Activated T-helper 17 cell treated with anti-CD3 and anti-CD28 coated beads, Interleukin-2, amount 50 U/mL, for 72 hours (primary cell): Measurements from ENCODE around the gene ZNF652. TPM values are rescaled to one million over a fixed set of nuclear protein-coding genes. Genes with fewer than 3 reads are reported as not detected.

Experiments used
- ATAC-seq: fragments of 150-1000 bp; cut with Tn5 transposase; replicated peaks from 2 replicates; pipeline ENCODE4 v1.10.0; 2021; ENCODE audit warnings: mild to moderate bottlenecking, moderate library complexity
- H3K27ac Mint-ChIP-seq: one replicate; pipeline ENCODE4 v1.8.0; 2022; ENCODE audit warnings: mixed read lengths
- H3K27me3 Mint-ChIP-seq: one replicate; pipeline ENCODE4 v1.8.0; 2022; ENCODE audit warnings: mixed read lengths
- H3K36me3 Mint-ChIP-seq: one replicate; pipeline ENCODE4 v1.8.0; 2022; ENCODE audit warnings: low read depth, mild to moderate bottlenecking, mixed read lengths
- H3K4me1 Mint-ChIP-seq: one replicate; pipeline ENCODE4 v1.8.0; 2022; ENCODE audit warnings: mixed read lengths
- H3K4me3 Mint-ChIP-seq: one replicate; pipeline ENCODE4 v1.8.0; 2022; ENCODE audit warnings: mild to moderate bottlenecking, mixed read lengths
- H3K9me3 Mint-ChIP-seq: one replicate; pipeline ENCODE4 v1.8.0; 2022; ENCODE audit warnings: mixed read lengths
- total RNA-seq, 2 donors: library from RNA; stranded (reverse); gene quantifications; one replicate each; pipeline ENCODE4 v1.2.3, GENCODE V29; 2022

ZNF652 gene
- total RNA-seq = 10 to 100 TPM; 10.7 to 13.1 TPM

DNA sequence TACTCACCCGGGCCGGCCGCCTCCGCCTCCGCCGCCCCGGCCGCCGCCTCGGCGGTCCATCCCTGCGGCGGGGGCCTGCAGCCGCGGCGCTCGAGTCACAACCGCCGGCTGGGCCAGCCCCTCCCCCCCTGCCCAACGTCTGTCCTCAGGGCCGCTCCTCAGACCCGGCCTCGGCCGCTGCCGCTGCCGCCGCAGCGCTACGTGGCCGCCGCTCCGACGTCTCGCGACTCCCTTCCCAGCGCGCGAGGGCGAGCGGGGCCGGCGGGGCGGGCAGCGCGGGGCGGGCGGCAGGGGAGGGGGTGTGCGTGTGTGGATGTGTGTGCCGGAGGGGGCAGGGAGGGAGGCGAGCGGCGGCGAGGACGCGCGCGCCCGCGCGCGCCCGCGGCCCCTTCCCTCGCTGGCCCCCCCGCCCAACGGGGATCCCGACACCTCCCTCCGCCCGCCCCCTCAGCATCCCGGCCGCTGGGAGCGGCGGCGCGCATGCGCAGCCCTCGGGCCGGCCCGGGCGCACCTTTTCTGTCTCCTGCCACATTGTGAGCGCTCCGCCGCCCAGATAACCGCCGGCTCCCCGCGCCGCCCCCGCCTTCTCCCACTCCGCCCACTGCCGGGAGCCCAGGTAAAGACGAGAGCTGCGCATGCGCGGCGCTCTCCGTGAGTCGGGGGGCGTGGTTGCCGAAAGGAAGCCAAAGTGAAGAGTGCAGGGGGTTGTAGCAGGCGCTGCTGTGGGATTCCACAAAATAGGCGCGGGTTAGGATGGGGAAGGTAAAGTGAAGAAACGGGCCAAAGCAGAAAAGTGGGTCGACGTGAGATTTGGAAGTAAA lies at the start of gene ZNF652:
Gene ZNF652, minus strand, starts transcription at position 349 of the 821 bp plus-strand sequence. CDS start 44,525 bp downstream, outside the sequence.
- Mint-ChIP-seq H3K4me3 (peak within 1 kb of the TSS; percentile 93), H3K36me3 (peaks cover 5% of the 10 kb centered on the region), H3K27me3 (no peaks in the 10 kb centered on the region), H3K9me3 (no peaks in the 10 kb centered on the region), H3K4me1 (peaks cover 46% of the 10 kb centered on the region), H3K27ac (peak within 1 kb of the TSS; percentile 92)
- ATAC-seq = peak; percentile 54

DNA sequence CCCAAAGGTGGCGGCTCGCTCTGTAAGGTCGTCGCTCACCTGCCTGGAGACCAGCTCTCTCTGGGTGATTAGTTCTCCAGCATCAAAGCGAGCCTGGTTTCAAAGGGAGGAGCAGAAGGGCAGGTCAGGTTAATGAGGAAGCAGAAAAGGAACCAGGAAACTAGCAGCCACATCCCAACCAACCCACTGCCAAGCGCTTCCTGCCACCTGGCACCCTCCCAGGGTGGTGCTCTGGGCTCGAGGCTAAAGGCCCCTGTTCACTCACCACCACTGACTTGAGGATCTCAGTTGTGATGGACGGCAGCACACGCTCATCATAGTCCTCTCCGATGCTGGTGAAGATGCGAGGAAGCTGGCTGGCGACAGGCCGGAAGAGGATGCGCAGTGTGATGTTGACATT lies 47.0 kb upstream of the ZNF652 start:
- H3K4me1 Mint-ChIP-seq = peaks cover 15% of the 10 kb centered on the region
- H3K4me3 Mint-ChIP-seq = no peak overlapping the region
- no peak for ATAC-seq
- H3K36me3 Mint-ChIP-seq = peaks cover 90% of the 10 kb centered on the region
- no peaks in the 10 kb centered on the region for H3K9me3 Mint-ChIP-seq
- no peaks in the 10 kb centered on the region for H3K27me3 Mint-ChIP-seq
- no peak overlapping the region for H3K27ac Mint-ChIP-seq

DNA sequence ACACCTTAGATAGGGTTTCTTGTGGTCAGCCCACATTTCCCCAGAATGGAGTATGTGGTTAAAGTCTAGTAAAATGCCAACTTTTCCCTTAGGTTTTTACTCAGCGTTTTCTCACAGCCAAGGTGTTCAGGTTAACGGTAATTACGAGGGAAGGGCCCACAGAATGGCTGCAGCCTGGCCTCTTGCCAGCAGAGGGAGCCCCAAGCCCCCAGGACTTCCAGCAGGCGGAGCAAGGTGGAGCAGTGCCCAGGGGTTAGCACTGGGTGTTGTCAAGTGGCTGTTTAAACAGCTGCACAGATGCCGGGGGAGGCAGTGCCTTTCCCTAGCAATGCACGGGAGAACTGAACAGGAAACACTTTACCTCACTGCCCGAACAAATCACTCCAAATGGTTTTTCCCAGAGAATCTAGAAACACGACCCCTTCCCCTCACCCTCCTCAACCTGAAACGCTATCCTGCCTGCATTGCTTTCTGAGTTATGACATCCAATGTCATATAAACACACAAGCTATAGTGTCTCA lies 46.0 kb upstream of the ZNF652 start:
- peaks cover 15% of the 10 kb centered on the region for H3K4me1 Mint-ChIP-seq

DNA sequence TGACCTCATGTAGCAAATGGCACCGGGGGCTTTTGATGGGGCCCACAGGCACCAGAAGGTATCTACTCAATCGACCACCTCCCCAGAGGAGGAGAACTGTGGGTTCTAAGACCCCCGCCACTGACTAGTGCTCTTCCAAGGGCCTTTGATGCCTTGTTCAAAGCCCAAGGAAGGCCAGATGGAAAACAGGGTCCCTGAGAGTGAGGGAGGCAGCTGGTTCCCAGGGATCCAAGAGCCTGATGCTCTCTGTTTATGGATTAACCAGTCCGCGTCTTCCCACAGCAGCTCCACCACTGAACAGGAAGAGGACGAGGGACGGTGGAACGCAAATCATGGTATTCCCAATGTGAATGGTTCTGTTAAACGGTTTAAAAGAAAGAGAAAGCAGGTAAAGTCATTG lies 45.0 kb upstream of the ZNF652 start:
- Mint-ChIP-seq H3K27ac (no peak overlapping the region), H3K27me3 (no peaks in the 10 kb centered on the region), H3K9me3 (no peaks in the 10 kb centered on the region), H3K4me3 (no peak overlapping the region), H3K4me1 (peaks cover 15% of the 10 kb centered on the region), H3K36me3 (peaks cover 100% of the 10 kb centered on the region)
- no peak for ATAC-seq

More for the DNA sequence above, 46.0 kb upstream of the ZNF652 start:
- no peak overlapping the region for H3K27ac Mint-ChIP-seq
- ATAC-seq = peak; percentile 99
- H3K4me3 Mint-ChIP-seq = no peak overlapping the region
- peaks cover 100% of the 10 kb centered on the region for H3K36me3 Mint-ChIP-seq
- no peaks in the 10 kb centered on the region for H3K9me3 Mint-ChIP-seq
- no peaks in the 10 kb centered on the region for H3K27me3 Mint-ChIP-seq

DNA sequence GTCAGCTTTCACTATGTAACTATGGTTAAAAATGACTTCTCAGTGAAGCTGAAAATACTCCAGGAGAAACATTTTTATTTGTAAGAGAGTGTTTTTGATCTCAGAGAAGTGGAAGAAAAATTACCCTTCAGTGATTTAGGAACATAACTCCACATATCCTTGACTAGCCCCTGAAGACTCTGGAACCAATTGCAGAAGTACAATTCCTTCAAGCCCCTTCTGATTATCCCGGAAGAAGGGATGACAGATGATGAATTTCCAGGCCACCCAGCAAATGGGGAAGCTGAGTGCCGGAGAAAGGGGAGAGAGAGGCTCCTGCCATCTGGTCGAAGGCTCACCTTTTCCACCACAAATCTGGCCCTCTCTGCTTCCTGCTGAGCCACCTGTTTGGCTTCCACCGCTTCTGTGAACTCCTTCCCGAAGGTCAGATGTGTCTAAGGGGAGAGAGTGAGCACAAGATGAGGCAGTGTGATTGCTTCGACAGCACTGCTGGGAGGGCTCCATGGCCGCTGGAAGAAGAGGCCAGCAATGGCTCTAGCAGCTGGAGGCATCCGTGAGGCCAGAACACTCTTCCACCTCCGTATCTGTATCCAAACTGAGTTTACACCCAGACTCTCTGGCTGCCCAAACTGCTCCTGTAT lies 44.5 kb upstream of the ZNF652 start:
- Mint-ChIP-seq H3K9me3 (no peaks in the 10 kb centered on the region), H3K4me1 (peaks cover 9% of the 10 kb centered on the region), H3K4me3 (no peak overlapping the region), H3K27ac (no peak overlapping the region), H3K36me3 (peaks cover 100% of the 10 kb centered on the region), H3K27me3 (no peaks in the 10 kb centered on the region)
- no peak for ATAC-seq

DNA sequence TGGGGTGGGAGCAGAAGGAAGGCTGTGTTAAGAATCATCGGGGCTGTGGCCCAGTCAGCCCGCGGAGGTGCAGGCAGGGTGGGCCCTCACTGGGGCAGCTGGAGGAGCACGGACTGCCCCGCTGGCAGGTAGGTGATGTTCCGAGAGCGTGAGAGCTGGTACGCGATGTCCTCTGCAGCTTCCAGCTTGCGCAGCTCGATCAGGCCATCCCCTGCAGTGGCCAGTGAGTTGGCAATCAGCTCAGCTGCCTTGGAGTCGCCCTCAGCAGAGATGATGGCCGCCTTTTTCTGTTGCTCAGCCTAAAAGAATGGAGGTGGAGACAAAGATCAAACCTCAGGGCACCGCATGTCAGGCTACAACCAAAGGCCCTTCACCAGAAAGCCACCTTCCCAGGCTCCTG lies 42.9 kb upstream of the ZNF652 start:
- H3K36me3 Mint-ChIP-seq = peaks cover 88% of the 10 kb centered on the region
- no peaks in the 10 kb centered on the region for H3K27me3 Mint-ChIP-seq
- no peak for ATAC-seq
- H3K4me3 Mint-ChIP-seq = no peak overlapping the region
- H3K4me1 Mint-ChIP-seq = peaks cover 8% of the 10 kb centered on the region
- H3K27ac Mint-ChIP-seq = no peak overlapping the region
- H3K9me3 Mint-ChIP-seq = no peaks in the 10 kb centered on the region

DNA sequence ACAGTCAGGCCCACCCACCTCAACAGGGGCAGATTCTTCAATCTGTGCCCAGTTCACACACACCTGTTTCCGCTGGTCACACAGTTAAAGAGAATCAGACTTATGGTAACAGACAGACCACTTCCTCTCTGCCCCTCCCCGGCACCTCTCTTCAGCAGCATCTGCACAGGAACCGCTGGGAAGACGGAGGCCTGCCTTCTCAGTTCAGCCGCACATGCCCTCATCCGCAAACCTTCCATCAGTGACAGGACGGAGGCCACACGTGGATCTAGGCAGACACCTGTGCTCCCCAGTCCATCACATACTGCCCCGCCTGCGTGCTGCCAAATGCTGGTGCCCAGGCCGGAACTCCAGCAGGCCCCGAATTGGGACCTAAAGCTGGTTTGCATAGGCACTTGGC lies 42.3 kb upstream of the ZNF652 start:
- H3K36me3 Mint-ChIP-seq = peaks cover 83% of the 10 kb centered on the region
- no peak overlapping the region for H3K27ac Mint-ChIP-seq
- no peaks in the 10 kb centered on the region for H3K9me3 Mint-ChIP-seq
- H3K4me3 Mint-ChIP-seq = no peak overlapping the region
- peaks cover 8% of the 10 kb centered on the region for H3K4me1 Mint-ChIP-seq
- H3K27me3 Mint-ChIP-seq = no peaks in the 10 kb centered on the region
- no peak for ATAC-seq

DNA sequence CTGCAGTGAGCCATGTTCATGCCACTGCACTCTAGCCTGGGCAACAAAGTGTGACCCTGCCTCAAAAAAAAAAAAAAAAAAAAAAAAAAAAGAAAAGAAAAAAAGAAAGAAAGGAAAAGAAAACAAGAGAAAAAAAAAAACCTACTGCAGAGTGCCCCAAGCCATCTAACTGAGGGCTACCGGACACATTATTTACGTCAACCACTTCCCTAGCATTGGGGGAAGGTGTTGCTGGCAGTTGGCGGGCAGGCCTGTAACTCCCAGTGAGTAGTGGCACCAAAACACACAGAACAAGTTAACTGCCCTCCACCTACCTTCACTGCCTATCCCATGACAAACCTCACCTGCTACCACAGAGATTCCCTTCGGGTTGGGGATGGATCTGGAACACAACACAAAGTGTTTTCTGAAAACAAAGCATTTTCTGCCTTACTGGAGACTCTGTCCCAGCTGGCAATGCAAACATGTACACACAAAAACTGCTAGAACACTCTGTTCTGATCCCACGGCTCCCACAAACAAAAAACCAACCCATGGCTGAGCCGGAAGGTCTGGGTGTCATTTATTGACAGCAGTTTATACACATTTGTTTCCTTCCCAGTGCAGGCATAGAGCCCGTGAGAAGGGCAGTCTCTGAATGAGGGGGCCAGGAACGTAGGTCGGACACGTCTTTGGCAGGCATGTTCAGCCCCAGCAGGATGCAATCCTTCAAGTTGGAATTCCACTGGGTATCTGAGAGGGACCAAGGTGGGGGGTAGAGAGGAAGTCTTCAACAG lies 41.7 kb upstream of the ZNF652 start:
- Mint-ChIP-seq H3K4me1 (peaks cover 8% of the 10 kb centered on the region), H3K9me3 (no peaks in the 10 kb centered on the region), H3K27me3 (no peaks in the 10 kb centered on the region), H3K27ac (no peak overlapping the region), H3K4me3 (no peak overlapping the region), H3K36me3 (peaks cover 76% of the 10 kb centered on the region)
- no peak for ATAC-seq

DNA sequence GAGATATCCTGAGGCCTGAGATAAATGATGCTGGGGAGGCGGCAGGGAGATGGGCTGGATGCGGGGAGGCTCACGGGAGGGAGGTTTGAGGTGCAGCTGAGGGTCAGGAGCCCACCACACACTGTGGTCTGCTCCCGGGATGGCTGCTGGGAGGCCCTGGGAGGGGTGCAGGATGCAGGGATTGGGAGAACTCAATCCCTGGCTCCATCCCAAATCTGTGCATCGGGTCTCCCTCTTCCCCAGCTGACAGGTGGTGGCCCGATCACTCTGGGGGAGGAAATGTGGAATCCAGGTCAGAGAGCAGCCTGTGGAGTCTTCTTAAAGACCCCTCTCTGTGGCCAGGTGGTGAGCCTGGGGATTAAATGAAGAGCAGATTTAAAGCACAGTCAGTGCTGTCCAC lies 40.7 kb upstream of the ZNF652 start:
- no peaks in the 10 kb centered on the region for H3K27me3 Mint-ChIP-seq
- H3K9me3 Mint-ChIP-seq = no peaks in the 10 kb centered on the region
- no peak for ATAC-seq
- peaks cover 66% of the 10 kb centered on the region for H3K36me3 Mint-ChIP-seq
- H3K4me1 Mint-ChIP-seq = no peaks in the 10 kb centered on the region
- H3K4me3 Mint-ChIP-seq = no peak overlapping the region
- no peak overlapping the region for H3K27ac Mint-ChIP-seq

DNA sequence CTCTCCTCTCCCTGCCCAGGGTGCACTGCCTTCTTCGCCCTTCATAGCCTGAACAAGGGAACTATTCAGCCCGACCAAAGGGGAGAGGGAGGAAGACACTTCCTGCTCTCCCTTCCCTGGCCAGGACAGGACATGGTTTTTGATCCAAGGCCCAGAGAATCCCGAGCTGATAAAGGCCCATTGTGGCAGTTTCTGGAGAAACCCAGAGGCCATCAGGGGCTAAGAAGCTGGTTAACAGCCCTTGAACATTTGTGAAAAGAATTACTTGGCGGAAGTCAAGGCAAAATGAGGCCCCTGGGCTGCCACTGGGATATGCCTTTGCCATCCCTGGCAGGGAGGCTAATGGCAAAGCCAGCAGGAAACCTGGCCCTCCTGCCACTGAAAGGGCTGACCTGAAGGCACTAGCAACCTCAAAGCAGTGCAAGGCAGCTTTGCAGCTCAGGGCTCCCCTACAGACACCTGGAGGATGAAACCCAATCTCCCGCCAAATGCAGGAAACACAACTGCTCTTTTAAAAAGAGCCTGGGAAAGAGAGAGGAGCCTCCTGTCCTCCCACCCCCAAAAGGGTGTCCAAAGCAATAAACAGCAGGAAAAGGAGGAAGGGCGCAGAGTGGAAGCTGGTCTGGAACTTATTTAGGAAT lies 40.0 kb upstream of the ZNF652 start:
- Mint-ChIP-seq H3K27me3 (no peaks in the 10 kb centered on the region), H3K36me3 (peaks cover 60% of the 10 kb centered on the region), H3K4me1 (no peaks in the 10 kb centered on the region), H3K4me3 (no peak overlapping the region), H3K9me3 (no peaks in the 10 kb centered on the region), H3K27ac (no peak overlapping the region)
- no peak for ATAC-seq

DNA sequence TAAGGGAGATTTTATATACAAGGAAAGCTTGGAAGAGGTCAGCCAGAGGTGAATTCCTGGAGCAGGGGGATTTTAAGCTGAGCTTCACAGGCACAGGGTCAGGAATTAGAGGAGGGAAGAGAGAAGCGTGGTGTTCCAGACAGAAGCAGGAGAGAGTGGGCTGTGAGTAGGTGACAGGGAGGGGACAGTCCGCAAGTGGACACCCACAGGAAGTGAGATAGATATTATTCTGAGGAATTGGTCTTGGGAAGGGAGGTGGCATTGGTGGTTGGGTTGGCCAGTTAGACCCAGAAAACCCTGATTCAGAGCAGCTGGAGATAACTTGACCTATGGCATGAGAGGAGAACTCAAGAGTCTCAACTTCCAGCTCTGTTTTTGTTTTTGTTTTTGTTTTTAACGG lies 37.9 kb upstream of the ZNF652 start:
- Mint-ChIP-seq H3K4me3 (no peak overlapping the region), H3K9me3 (no peaks in the 10 kb centered on the region), H3K4me1 (peaks cover 2% of the 10 kb centered on the region), H3K36me3 (peaks cover 39% of the 10 kb centered on the region), H3K27me3 (no peaks in the 10 kb centered on the region), H3K27ac (no peak overlapping the region)
- no peak for ATAC-seq

DNA sequence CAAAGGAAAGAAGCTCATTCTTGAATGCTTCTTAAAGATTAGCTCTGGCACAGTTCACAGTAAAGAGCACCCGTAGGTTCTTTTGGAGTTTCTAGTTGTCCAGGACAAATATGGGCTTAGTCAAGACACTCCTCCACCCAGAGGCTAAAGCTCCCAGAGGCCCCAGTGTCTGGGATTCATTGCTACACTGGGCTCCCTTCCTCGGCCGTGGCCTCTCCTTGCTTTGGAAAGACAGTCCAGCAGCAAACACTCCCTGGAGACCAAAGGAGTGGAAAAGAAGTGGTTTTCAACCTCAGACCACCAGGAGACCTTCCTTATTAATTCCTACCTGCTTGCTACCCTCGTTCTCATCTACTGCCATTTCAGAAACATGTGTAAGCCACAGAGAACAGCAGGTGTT lies 35.5 kb upstream of the ZNF652 start:
- Mint-ChIP-seq H3K27ac (no peak overlapping the region), H3K4me3 (no peak overlapping the region), H3K9me3 (no peaks in the 10 kb centered on the region), H3K36me3 (peaks cover 15% of the 10 kb centered on the region), H3K4me1 (peaks cover 8% of the 10 kb centered on the region), H3K27me3 (no peaks in the 10 kb centered on the region)
- no peak for ATAC-seq

DNA sequence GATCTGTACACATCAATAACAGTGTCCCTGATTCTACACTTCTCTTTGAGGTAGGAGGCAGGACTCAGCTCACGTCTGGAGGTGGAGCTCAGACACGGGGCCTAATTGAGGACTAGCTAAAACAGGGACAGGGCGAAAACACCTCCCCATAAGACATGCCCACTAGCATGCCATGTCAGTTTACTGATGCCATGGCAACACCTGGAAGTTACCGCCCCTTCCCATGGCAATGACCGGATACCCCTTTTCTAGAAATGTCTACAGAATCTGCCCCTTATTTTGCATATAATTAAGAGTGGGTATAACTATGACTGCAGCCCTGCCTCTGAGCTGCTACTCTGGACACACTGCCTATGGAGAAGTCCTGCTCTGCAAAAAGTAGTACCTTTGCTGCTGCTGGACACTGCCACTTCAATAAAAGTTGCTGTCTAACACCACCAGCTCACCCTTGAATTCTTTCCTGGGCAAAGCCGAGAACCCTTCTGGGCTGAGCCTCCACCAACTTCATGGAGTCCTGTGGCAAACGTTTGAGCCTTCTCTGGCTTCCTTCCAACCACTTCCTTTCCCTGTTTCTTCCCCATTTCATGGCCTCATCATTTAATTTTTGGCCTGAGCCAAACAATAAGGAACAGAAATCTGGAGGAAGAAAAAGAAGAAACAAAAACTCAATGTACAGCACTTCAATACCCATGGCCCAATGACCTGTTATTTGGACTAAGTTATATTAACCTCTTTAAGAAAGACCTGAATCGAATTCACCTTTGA lies 31.6 kb upstream of the ZNF652 start:
- Mint-ChIP-seq H3K36me3 (no peaks in the 10 kb centered on the region), H3K9me3 (no peaks in the 10 kb centered on the region), H3K4me3 (no peak overlapping the region), H3K4me1 (peaks cover 31% of the 10 kb centered on the region), H3K27me3 (no peaks in the 10 kb centered on the region), H3K27ac (no peak overlapping the region)
- ATAC-seq = no peak
